SK-N-SH (cell line): Measurements from ENCODE around the gene ADAMTS20.

Source experiments
- MXI1 ChIP-seq: IDR thresholded peaks from 2 replicates; pipeline ENCODE4 v1.6.1; 2012; ENCODE audit warnings: mild to moderate bottlenecking, low read depth, low read length, improper control_type of control experiment
- POLR2AphosphoS5 ChIP-seq: IDR thresholded peaks from 2 replicates; pipeline ENCODE4 v1.6.1; 2012; ENCODE audit warnings: low read depth, low read length
- TEAD4 ChIP-seq: IDR thresholded peaks from 2 replicates; pipeline ENCODE4 v1.4.0; 2012; ENCODE audit warnings: mild to moderate bottlenecking, borderline replicate concordance; ENCODE audit not compliant: insufficient read depth
- YY1 ChIP-seq: IDR thresholded peaks from 2 replicates; pipeline ENCODE4 v1.4.0; 2012; ENCODE audit warnings: low read depth, mild to moderate bottlenecking
- TF ChIP-seq, protein P1 (sequence below): fragments of 200-600 bp; sonication (generic); IDR thresholded peaks from 2 replicates; pipeline ENCODE4 v1.6.1; 2017; ENCODE audit warnings: antibody characterized with exemption, mild to moderate bottlenecking, moderate library complexity
- TF ChIP-seq, protein P2 (sequence below): IDR thresholded peaks from 2 replicates; pipeline ENCODE4 v1.6.1; 2012; ENCODE audit warnings: mild to moderate bottlenecking, low read depth, low read length, moderate library complexity

DNA sequence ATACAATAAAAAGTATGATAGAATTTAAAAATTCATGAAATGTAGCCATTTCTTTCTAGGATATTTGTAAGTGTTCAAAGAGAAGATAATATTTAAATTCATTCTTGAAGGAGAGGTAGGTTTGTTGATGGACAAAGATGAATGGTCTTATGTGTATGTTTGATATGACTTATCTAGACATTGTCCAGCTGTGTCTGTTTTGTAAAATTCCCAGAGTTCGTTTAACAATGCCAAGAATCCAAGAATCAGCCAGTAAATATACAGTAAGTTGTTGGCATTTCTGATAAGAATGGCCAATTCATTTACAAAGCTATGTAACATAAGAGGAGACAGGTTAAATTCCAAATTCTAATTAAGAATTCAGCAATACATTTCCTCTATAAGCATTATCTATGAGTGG lies 150.9 kb downstream of the ADAMTS20 start:
- TF ChIP-seq, protein P1, sequence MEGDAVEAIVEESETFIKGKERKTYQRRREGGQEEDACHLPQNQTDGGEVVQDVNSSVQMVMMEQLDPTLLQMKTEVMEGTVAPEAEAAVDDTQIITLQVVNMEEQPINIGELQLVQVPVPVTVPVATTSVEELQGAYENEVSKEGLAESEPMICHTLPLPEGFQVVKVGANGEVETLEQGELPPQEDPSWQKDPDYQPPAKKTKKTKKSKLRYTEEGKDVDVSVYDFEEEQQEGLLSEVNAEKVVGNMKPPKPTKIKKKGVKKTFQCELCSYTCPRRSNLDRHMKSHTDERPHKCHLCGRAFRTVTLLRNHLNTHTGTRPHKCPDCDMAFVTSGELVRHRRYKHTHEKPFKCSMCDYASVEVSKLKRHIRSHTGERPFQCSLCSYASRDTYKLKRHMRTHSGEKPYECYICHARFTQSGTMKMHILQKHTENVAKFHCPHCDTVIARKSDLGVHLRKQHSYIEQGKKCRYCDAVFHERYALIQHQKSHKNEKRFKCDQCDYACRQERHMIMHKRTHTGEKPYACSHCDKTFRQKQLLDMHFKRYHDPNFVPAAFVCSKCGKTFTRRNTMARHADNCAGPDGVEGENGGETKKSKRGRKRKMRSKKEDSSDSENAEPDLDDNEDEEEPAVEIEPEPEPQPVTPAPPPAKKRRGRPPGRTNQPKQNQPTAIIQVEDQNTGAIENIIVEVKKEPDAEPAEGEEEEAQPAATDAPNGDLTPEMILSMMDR: no peak
- no peak for TF ChIP-seq TEAD4
- TF ChIP-seq, protein P2, sequence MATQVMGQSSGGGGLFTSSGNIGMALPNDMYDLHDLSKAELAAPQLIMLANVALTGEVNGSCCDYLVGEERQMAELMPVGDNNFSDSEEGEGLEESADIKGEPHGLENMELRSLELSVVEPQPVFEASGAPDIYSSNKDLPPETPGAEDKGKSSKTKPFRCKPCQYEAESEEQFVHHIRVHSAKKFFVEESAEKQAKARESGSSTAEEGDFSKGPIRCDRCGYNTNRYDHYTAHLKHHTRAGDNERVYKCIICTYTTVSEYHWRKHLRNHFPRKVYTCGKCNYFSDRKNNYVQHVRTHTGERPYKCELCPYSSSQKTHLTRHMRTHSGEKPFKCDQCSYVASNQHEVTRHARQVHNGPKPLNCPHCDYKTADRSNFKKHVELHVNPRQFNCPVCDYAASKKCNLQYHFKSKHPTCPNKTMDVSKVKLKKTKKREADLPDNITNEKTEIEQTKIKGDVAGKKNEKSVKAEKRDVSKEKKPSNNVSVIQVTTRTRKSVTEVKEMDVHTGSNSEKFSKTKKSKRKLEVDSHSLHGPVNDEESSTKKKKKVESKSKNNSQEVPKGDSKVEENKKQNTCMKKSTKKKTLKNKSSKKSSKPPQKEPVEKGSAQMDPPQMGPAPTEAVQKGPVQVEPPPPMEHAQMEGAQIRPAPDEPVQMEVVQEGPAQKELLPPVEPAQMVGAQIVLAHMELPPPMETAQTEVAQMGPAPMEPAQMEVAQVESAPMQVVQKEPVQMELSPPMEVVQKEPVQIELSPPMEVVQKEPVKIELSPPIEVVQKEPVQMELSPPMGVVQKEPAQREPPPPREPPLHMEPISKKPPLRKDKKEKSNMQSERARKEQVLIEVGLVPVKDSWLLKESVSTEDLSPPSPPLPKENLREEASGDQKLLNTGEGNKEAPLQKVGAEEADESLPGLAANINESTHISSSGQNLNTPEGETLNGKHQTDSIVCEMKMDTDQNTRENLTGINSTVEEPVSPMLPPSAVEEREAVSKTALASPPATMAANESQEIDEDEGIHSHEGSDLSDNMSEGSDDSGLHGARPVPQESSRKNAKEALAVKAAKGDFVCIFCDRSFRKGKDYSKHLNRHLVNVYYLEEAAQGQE: no peak
- no peak for TF ChIP-seq YY1
- TF ChIP-seq POLR2AphosphoS5: no peak
- TF ChIP-seq MXI1: no peak
